Retinal pigment epithelial cell (primary cell): ENCODE measurements around the gene DEXI.

Source experiments
- DNase-seq: peaks from one replicate; pipeline ENCODE4 v3.0.0-alpha.2; 2010; ENCODE audit warnings: low read depth
- H3K4me3 ChIP-seq: 2 replicates; pipeline ENCODE4 v1.5.1; 2011; ENCODE audit warnings: mild to moderate bottlenecking, low read length, control low read depth, moderate library complexity
- CTCF ChIP-seq: conservative IDR thresholded peaks from 2 replicates; pipeline ENCODE4 v1.5.1; 2011; ENCODE audit warnings: low read depth, low read length, control low read depth, inconsistent platforms

DEXI gene

GRCh38 chr16:10902999-10903398, 39.3 kb downstream of the DEXI start:
- DNase-seq, result no peak
- TF ChIP-seq CTCF, result no peak
- H3K4me3 ChIP-seq, result no peak overlapping the region

GRCh38 chr16:10897134-10897533, 45.1 kb downstream of the DEXI start:
- DNase-seq, result no peak
- no peak overlapping the region for H3K4me3 ChIP-seq
- TF ChIP-seq CTCF, result no peak

GRCh38 chr16:10896723-10897122, 45.5 kb downstream of the DEXI start:
- TF ChIP-seq CTCF, result no peak
- DNase-seq, result no peak
- H3K4me3 ChIP-seq, result no peak overlapping the region

GRCh38 chr16:10896165-10896564, 46.1 kb downstream of the DEXI start:
- no peak overlapping the region for H3K4me3 ChIP-seq
- no peak for DNase-seq
- TF ChIP-seq CTCF, result no peak

- H3K4me3 ChIP-seq, result no peak overlapping the region
- TF ChIP-seq CTCF, result no peak
- no peak for DNase-seq
Measured at GRCh38 chr16:10895053-10895946, 47.0 kb downstream of the DEXI start.

GRCh38 chr16:10892782-10893318, 49.4 kb downstream of the DEXI start:
- H3K4me3 ChIP-seq, result no peak overlapping the region
- TF ChIP-seq CTCF, result no peak
- DNase-seq, result no peak

GRCh38 chr16:10889855-10890254, 52.4 kb downstream of the DEXI start:
- no peak for TF ChIP-seq CTCF
- no peak overlapping the region for H3K4me3 ChIP-seq
- DNase-seq, result no peak
